GM18951 (cell line): ENCODE results near the gene MTX1.

ENCODE experiments used
- POLR2A ChIP-seq: IDR thresholded peaks from 4 replicates; pipeline ENCODE4 v1.6.1; 2011; ENCODE audit warnings: mild to moderate bottlenecking; ENCODE audit not compliant: insufficient read length, insufficient read depth; ENCODE audit errors: extremely low read depth
- in situ Hi-C: fragments of 300-500 bp; cut with MboI; formaldehyde crosslinking; loops from one replicate; pipeline ENCODE4 v1.12.0; 2022; ENCODE audit warnings: low sequenced_read_pairs, mixed read lengths, inconsistent platforms; ENCODE audit not compliant: unreplicated experiment

MTX1 gene

DNA sequence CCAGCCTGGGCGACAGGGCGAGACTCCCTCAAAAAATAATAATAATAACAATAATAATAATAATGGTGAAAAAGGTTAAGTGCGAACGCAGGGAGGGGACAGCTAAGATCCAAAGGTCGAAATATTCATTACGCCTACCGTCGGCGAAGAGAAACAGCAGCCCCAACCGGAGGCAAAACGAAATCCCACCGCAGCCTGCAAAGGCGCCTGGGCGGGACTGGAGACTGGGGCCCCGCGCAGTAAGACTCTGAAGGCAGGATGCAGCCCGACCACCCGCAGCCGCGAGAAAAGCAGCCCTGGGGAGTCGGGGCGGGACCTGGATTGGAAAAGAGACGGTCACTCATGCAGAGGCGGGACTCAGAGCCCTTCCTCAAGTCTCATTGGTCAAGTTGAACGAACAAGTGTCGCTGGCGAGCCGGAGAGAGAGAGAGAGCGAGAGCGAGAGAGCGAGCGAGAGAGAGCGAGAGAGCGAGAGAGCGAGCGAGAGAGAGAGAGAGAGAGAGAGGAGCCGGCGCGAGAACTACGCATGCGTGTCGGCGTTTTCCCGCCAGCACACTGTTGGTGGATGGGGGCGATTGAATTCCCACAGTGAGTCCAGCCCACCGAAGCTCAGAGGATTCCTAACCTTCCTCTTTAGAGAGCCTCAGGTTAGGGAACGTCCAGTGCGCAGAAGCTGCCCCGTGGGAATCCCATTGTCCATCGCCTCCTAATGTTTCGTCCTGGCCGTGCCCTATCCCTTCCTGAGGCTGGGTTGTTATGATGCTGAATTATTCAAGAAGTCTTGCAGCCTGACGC lies 36.1 kb downstream of the MTX1 start:
- TF ChIP-seq POLR2A, result peak; percentile 97

DNA sequence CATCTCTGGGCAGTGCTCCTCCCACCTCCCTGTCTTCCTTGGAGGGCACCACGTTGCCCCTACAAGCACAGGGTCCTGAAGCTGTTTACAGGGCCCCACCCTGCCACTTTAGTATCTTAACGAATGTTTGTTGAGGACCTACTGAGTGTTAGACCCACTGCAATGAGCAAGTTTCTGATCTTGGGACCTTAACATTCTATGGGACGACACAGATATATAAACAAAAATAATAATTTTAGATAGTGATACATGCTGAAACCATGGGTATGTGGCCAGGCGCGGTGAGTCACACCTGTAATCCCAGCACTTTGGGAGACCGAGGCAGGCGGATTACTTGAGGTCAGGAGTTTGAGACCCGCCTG lies 36.6 kb downstream of the MTX1 start:
- in situ Hi-C loops, result loop anchor here (5.0 kb wide), 1 partner anchor 82 kb away; no protein-coding TSS in a partner anchor
- no peak for TF ChIP-seq POLR2A

More for the DNA sequence above, 36.1 kb downstream of the MTX1 start:
- in situ Hi-C loops, result loop anchor here (5.0 kb wide), 1 partner anchor 83 kb away; no protein-coding TSS in a partner anchor

DNA sequence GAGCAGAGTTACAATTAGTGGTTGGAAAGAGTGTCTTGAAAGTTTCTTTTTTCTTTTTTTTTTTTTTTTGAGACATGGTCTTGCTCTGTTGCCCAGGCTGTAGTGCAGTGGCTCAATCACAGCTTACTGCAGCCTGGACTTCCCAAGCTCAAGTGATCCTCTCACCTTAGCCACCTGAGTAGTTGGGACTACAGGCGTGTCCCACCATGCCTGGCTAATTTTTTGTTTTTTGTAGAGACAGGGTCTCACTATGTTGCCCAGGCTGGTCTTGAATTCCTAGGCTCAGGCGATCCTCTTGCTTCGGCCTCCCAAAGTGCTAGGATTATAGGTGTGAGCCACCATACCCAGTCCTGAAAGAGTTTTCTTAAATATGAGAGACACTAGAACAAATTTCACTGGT lies 38.3 kb downstream of the MTX1 start:
- in situ Hi-C loops, result loop anchor here (5.0 kb wide), 1 partner anchor 81 kb away; no protein-coding TSS in a partner anchor

DNA sequence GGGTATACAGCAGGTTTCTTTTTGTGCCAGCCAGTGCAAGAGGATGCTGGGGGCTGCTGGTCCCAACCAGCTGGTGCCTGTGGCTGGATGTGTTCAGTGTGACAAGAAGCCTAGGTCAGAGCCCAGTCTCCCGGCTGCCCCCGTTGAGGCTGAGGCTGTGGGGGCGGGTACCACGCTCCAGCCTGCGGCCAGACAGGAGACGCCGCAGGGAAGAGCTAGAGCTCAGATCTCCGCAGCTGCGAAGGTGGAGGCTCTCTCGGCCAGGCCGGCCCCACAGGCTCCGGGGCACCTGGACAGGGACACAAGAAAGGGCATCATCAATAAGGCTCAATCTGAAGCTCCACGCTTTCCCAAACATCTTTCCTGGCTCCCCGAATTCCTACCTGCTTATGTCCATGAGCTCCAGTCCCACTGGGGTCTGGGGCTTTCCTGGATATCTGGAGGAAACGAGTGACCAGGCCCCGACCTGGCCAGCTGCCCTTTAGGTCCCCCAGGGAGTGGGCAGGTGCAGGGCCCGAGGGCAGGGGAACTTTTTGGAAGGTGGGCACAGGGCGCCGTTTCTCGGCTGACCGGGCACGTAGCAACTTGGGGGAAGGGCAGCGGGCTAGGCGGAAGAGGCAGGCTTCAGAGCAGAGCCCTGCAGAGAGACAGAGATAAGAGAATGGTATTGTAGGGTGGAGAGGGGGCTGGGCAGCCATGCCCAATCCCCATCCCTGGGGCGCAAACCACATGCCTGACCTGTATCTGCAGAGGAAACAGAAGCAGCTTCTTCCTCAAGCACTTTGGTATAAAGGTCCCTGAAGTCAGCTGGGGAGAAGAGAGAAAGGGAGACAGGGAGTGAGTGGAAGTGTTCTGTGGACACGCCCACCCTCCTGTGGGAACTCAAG lies 39.4 kb downstream of the MTX1 start:
- TF ChIP-seq POLR2A, result no peak
- in situ Hi-C loops, result loop anchor here (5.0 kb wide), 1 partner anchor 79 kb away; no protein-coding TSS in a partner anchor

DNA sequence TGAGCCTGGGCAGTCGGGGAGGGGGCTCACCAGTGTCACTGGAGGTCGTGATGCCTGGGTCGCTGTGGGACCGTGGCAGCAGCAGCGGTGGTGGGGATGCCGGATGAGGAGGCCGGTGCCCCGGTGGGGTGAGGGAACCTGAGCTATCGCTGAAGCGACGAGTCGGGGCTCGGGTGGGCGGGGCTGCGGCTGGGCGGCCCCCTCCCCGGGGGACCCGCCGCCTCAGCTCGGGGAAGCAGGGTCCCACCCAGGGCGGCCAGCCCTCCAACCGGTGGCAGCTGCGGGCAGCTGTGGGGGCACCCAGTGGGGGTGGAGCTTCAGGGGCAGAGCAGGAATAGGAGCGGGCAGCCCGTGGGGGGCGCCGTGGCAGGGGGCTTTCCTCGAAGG lies 41.7 kb downstream of the MTX1 start:
- TF ChIP-seq POLR2A, result no peak
- in situ Hi-C loops, result no loop called here

DNA sequence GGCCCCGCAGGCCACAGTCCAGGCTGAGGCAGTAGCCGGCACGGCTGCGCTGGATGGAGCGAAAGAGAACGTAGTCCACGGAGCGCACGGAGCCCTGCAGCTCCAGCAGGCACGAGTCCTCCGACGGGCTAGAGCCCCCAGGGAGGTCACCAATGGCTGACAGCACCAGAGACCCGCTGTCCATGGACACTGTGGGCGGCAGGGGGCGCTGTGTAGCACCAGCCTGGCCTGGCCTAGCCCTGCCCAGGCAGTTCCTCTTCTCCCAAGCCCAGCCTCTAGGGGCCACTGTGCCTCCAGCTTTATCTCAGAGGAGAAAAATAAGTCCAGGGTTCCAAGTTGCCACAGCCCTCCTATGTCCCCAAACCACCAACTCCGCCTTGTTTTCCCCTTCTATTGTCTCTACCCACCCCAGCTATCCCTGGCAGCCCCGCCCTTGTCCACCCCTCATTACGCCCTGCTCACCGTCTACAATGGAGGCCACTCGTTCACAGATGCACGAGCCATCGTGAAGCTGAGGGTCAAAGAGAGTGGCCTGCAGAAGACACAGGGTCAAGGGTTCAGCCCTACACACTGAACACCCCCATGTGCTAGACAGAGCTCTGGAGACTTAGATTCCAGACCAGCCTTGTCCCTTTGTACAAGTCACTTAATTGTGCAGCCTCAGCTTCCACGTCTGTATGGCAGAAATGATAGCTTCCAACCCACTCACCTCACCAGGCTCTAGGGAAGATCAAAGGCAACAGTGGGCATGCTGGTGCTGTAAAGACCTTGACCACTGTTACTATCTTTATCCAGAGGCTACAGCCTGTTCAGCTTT lies 42.3 kb downstream of the MTX1 start:
- in situ Hi-C loops, result no loop called here
- peak; percentile 41 for TF ChIP-seq POLR2A

DNA sequence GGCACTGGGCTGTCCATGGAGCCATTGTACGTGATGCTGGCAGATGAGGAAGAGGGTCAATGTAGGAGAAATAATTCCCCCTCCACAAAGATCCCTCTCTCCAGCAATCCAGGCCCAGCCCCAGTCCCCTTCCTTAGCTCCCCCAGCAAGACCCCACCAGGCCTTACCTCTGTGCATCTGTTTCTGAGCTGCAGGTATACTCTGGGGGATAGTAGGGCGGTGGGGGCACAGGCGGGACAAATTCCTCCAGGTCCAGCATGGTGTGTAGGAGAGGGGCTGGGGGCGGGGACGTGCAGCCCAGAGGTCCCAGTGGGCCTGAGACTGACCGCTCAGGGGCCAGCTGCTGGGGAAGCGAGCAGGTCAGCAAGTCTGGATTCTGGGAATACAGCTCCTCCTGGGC lies 43.1 kb downstream of the MTX1 start:
- TF ChIP-seq POLR2A, result no peak
- in situ Hi-C loops, result no loop called here

DNA sequence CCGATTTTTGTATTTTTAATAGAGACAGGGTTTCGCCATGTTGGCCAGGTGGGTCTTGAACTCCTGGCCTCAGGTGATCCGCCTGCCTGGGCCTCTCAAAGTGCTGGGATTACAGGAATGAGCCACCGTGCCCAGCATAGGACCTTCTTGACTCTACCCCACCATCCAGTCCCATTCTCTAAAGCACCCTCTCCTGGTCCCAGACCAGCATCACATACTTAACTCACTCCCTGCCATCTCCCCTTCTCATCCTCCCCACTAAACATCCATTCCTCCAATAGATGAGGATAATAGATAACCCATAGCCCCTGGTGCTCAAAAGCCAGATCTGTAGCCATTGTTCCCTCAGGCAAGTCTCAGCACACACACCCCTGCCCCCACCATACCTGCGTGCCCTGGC lies 44.7 kb downstream of the MTX1 start:
- TF ChIP-seq POLR2A, result no peak
- in situ Hi-C loops, result no loop called here

DNA sequence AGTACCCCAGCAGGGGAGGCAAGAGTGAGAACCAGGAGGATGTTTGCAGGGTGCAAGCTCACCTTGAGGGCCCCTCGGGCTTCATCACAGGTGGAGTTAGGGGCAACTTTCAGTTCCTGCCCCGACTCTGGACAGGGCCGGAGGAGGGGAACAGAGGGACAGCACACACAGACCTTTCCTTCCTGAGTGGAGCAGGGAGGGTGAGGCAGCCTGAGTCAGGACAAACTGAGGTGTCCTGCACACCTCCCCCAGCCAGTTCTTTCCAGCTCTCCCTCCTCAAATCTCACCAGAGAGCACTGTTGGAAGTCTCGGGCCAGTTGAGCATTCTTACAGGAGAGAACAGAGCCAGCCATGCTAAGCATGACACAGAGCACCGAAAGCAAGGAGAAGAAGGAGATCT lies 45.3 kb downstream of the MTX1 start:
- in situ Hi-C loops, result no loop called here
- no peak for TF ChIP-seq POLR2A

DNA sequence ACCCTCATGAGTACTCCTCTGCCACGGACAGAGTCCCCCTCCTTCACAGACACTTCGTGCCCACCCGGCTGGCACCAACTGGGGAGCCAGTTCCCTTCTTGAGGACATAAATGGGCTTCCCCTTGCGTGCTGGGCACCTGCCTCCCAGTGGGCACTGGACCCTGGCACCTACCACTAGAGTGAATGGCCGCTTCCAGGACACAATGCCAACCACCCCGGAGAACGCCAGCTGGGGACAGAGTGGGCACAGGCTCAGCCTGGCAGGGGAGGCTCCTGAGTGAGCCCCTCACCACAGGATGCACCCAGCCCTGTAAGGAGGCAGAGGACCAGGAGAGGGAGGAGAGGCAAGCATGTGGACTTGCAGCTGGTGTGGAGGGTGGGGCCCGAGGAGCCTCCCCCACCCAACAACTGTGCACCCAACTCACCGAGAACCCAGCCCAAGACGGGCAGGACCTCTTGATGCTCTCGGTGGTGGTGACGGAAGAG lies 45.8 kb downstream of the MTX1 start:
- TF ChIP-seq POLR2A, result no peak
- in situ Hi-C loops, result no loop called here

DNA sequence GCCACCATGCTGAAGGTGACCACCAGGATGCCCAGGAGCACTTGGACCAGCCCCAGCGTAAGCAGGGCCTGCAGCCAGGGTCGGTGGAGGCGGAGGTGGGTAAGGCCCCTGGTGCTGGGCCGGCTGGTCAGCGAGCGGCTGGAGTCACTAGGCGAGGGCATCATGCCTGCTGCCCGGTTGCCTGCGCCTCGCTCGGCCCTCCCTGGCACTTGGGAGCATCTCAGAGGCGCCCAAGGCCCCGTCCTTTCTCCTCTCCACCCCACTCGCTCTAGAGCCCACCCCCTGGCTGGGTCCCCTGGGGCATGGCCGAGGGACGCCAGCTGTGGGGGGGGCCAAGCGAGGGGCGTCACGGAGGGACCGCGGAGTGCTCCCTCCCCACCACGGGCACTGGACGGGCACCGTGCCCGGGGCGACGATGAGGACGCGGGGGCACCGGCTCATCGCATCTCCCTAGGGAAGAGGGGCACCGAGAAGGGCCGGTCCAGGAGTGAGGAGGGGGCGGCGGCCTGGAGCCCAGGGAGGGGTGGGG lies 46.3 kb downstream of the MTX1 start:
- no peak for TF ChIP-seq POLR2A
- in situ Hi-C loops, result no loop called here

DNA sequence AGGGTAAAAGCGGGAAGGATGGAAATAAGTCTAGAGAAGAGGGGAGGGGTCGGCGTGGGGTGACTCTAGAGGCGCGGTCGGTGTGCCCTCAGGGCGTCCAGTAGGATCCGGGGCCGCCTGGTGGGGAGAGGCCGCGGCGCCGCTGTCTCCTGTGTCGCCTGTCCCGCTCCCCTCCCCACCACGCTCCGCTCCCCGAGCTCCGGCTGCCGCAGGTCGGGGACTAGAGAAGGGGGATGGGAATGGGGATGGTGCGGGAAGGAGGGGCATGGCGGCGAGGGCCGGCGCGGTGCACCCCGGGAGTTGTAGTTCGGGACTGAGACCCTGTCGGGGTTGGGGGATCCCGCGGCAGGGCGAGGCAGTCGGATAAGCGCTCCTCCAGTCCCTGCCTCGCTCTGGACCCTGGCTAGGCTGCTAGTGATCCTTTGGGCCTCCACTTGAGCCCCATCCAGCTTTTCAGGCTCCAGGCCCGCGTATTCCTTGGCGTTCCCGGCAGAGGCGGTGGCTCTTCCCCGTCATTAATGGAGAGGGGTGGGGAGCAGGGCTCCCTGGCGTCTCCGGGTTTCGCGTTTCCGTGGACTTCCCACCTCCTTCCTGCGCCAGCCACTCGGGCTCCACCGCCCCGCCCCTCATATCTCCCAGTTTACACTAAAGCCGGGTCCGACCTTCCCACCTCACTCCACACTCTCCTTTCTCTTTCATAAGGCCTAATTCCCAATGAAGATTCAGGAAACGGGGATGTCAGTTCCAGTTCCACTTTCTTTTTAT lies 46.9 kb downstream of the MTX1 start, which contains the start of gene ENTREP3:
ENTREP3 (minus strand) TSS at position 241 of the 765 bp plus-strand sequence. CDS start 606 bp downstream, outside the sequence.
- in situ Hi-C loops, result no loop called here
- TF ChIP-seq POLR2A, result peak; percentile 70
